Natural killer cell treated with Interleukin-12 subunit alpha and Interleukin-12 subunit beta and Interleukin-15 and Interleukin-18, amount 100 ng/mL, for 72 hours (primary cell): ENCODE results near the gene GPR82. TPM values are rescaled to one million over a fixed set of nuclear protein-coding genes. Genes with fewer than 3 reads are reported as not detected.

Experiments used
- total RNA-seq, 2 donors: library from RNA; stranded (reverse); gene quantifications; one replicate each; pipeline ENCODE4 v1.2.3, GENCODE V29; 2022

GPR82 gene
- total RNA-seq, 2 donors from 2014 or later, result 0.33 to 1.9 TPM

Other genes starting within 250 kb of the GPR82 start
- 1 to 10 TPM in 1 of 2 donors, under 1 TPM in 1; 0.64 to 1.5 TPM for gene GPR34, start 35.2 kb upstream of the GPR82 start, total RNA-seq
- gene CASK, start 199.4 kb downstream of the GPR82 start, total RNA-seq, result 10 to 100 TPM; 30.5 to 55.3 TPM